Mucosa of descending colon (tissue), 3 donors: ENCODE measurements around the gene ERP44. TPM values are rescaled to one million over a fixed set of nuclear protein-coding genes. Genes with fewer than 3 reads are reported as not detected.

Experiments used
- ATAC-seq: fragments of 200-7000 bp; cut with Tn5 transposase; one replicate; pipeline ENCODE4 v1.9.1; 2020; ENCODE audit warnings: mild to moderate bottlenecking, moderate library complexity
- DNase-seq, 3 donors: peaks; one replicate each; pipeline ENCODE4 v3.0.0-alpha.2; 2020
- H3K36me3 ChIP-seq: fragments of 200-600 bp; one replicate; pipeline ENCODE4 v1.8.0; 2021; ENCODE audit warnings: low read depth, mild to moderate bottlenecking
- H3K4me1 ChIP-seq: fragments of 200-600 bp; one replicate; pipeline ENCODE4 v1.8.0; 2021; ENCODE audit warnings: low read depth, mild to moderate bottlenecking
- H3K4me3 ChIP-seq: fragments of 200-600 bp; one replicate; pipeline ENCODE4 v1.8.0; 2021; ENCODE audit warnings: mild to moderate bottlenecking
- H3K9me3 ChIP-seq: fragments of 200-600 bp; one replicate; pipeline ENCODE4 v1.8.0; 2021; ENCODE audit warnings: mild to moderate bottlenecking
- CTCF ChIP-seq: fragments of 200-600 bp; IDR thresholded peaks from one replicate; pipeline ENCODE4 v1.8.0; 2022; ENCODE audit warnings: antibody characterized with exemption, mild to moderate bottlenecking
- intact Hi-C, 2 donors: fragments of 100-400 bp; cut with DNase I in 1 of 2; cut with micrococcal nuclease in 1 of 2; formaldehyde crosslinking; loops; one replicate each; pipeline versions ENCODE4 v1.11.0 to v1.11.1; 2022; cut with DNase I, micrococcal nuclease
- total RNA-seq, 3 donors: library from RNA; stranded (reverse); fragmentation: NEBNext Ultra II Directional in 2 of 3; extraction: Animal tissue kit (Norgen Biotek cat#: 25700) in 2 of 3; gene quantifications; one replicate each; pipeline versions ENCODE4 v1.2.1 to v1.2.4, GENCODE V29; 2021 to 2023
- donor health status: DM: no; HTN: no; CAD: no; lungs with moderate emphysema.
- donor health status: DM: no; HTN: no; CAD: no.
- donor health status: DM: no; HTN: yes; CAD: no.

ERP44 gene
- total RNA-seq, 3 donors from 2014 or later, result 19.5 to 29.7 (median 26.4) TPM

GRCh38 chr9:99962680-99963261, 136.0 kb downstream of the ERP44 start:
- TF ChIP-seq CTCF, result no peak
- H3K4me3 ChIP-seq, result no peak overlapping the region
- no peaks in the 10 kb centered on the region for H3K9me3 ChIP-seq
- intact Hi-C loops, result no loop called here
- ATAC-seq, result no peak
- no peaks in the 10 kb centered on the region for H3K36me3 ChIP-seq
- H3K4me1 ChIP-seq, result no peaks in the 10 kb centered on the region
- no peak for DNase-seq

GRCh38 chr9:99955606-99956005, 143.2 kb downstream of the ERP44 start:
- TF ChIP-seq CTCF, result no peak
- Histone ChIP-seq H3K4me1 (no peaks in the 10 kb centered on the region), H3K36me3 (no peaks in the 10 kb centered on the region), H3K4me3 (no peak overlapping the region), H3K9me3 (no peaks in the 10 kb centered on the region)
- intact Hi-C loops, result no loop called here
- ATAC-seq (no peak), DNase-seq (no peak)

- no peak for ATAC-seq
- intact Hi-C loops, result no loop called here
- Histone ChIP-seq H3K9me3 (no peaks in the 10 kb centered on the region), H3K36me3 (no peaks in the 10 kb centered on the region), H3K4me3 (no peak overlapping the region), H3K4me1 (no peaks in the 10 kb centered on the region)
- TF ChIP-seq CTCF, result no peak
- DNase-seq, result no peak
Measured at GRCh38 chr9:99954819-99955218, 144.0 kb downstream of the ERP44 start.

- no peak overlapping the region for H3K4me3 ChIP-seq
- H3K4me1 ChIP-seq, result no peaks in the 10 kb centered on the region
- ATAC-seq (no peak), DNase-seq (no peak)
- TF ChIP-seq CTCF, result no peak
- intact Hi-C loops, result no loop called here
- no peaks in the 10 kb centered on the region for H3K36me3 ChIP-seq
- no peaks in the 10 kb centered on the region for H3K9me3 ChIP-seq
Measured at GRCh38 chr9:99953861-99954507, 144.8 kb downstream of the ERP44 start.

GRCh38 chr9:99948896-99949295, 149.9 kb downstream of the ERP44 start:
- no peaks in the 10 kb centered on the region for H3K9me3 ChIP-seq
- ATAC-seq, result peak; percentile 64
- TF ChIP-seq CTCF, result no peak
- no peaks in the 10 kb centered on the region for H3K36me3 ChIP-seq
- DNase-seq, result peak in 1 of 3 donors; percentile 43
- peaks cover 3% of the 10 kb centered on the region for H3K4me1 ChIP-seq
- intact Hi-C loops, result no loop called here
- H3K4me3 ChIP-seq, result no peak overlapping the region
